Parathyroid adenoma (tissue), 2 donors: ENCODE measurements around the gene STXBP1.

ENCODE experiments used
- H2AFZ ChIP-seq: fragments of 300-600 bp; sonication (generic); one replicate; pipeline ENCODE4 v1.7.0; 2017; ENCODE audit warnings: antibody characterized with exemption, mild to moderate bottlenecking
- H3K27ac ChIP-seq: fragments of 300-600 bp; sonication (generic); one replicate; pipeline ENCODE4 v1.7.0; 2017
- H3K27me3 ChIP-seq: fragments of 300-600 bp; sonication (generic); one replicate; pipeline ENCODE4 v1.7.0; 2017; ENCODE audit warnings: low read length; ENCODE audit not compliant: control insufficient read depth, insufficient read depth
- H3K36me3 ChIP-seq: fragments of 300-600 bp; sonication (generic); one replicate; pipeline ENCODE4 v1.7.0; 2017; ENCODE audit warnings: low read length; ENCODE audit not compliant: control insufficient read depth, insufficient read depth
- H3K4me1 ChIP-seq: fragments of 300-600 bp; sonication (generic); one replicate; pipeline ENCODE4 v1.7.0; 2017; ENCODE audit warnings: control low read depth
- H3K4me2 ChIP-seq: fragments of 300-600 bp; sonication (generic); one replicate; pipeline ENCODE4 v1.7.0; 2017; ENCODE audit warnings: low read length
- H3K4me3 ChIP-seq: fragments of 300-600 bp; sonication (generic); one replicate; pipeline ENCODE4 v1.7.0; 2017; ENCODE audit warnings: low read depth, low read length
- H3K79me2 ChIP-seq: fragments of 300-600 bp; sonication (generic); one replicate; pipeline ENCODE4 v1.7.0; 2017; ENCODE audit warnings: control low read depth
- H3K9ac ChIP-seq: fragments of 300-600 bp; sonication (generic); one replicate; pipeline ENCODE4 v1.7.0; 2017; ENCODE audit warnings: mild to moderate bottlenecking
- H3K9me3 ChIP-seq: fragments of 300-600 bp; sonication (generic); one replicate; pipeline ENCODE4 v1.7.0; 2017; ENCODE audit warnings: low read length; ENCODE audit not compliant: control insufficient read depth
- CTCF ChIP-seq: fragments of 300-600 bp; sonication (generic); IDR thresholded peaks from one replicate; pipeline ENCODE4 v1.7.0; 2017; ENCODE audit warnings: antibody characterized with exemption, mild to moderate bottlenecking
- donor health status: primary hyperparathyroidism.

STXBP1 gene

GRCh38 chr9:127693143-127693542, 81.1 kb downstream of the STXBP1 start:
- H3K79me2 ChIP-seq, result no peaks in the 10 kb centered on the region
- no peaks in the 10 kb centered on the region for H3K27me3 ChIP-seq
- H3K27ac ChIP-seq, result no peak overlapping the region
- no peak overlapping the region for H3K4me2 ChIP-seq
- H3K9ac ChIP-seq, result no peak overlapping the region
- no peaks in the 10 kb centered on the region for H3K9me3 ChIP-seq
- H2AFZ ChIP-seq, result no peak overlapping the region
- no peak overlapping the region for H3K4me3 ChIP-seq
- TF ChIP-seq CTCF, result no peak
- no peaks in the 10 kb centered on the region for H3K36me3 ChIP-seq
- H3K4me1 ChIP-seq, result no peaks in the 10 kb centered on the region

GRCh38 chr9:127693697-127694096, 81.6 kb downstream of the STXBP1 start:
- no peaks in the 10 kb centered on the region for H3K79me2 ChIP-seq
- H3K27ac ChIP-seq, result no peak overlapping the region
- H3K4me2 ChIP-seq, result no peak overlapping the region
- TF ChIP-seq CTCF, result no peak
- H3K9ac ChIP-seq, result no peak overlapping the region
- H3K4me1 ChIP-seq, result no peaks in the 10 kb centered on the region
- no peaks in the 10 kb centered on the region for H3K9me3 ChIP-seq
- no peak overlapping the region for H3K4me3 ChIP-seq
- H3K27me3 ChIP-seq, result no peaks in the 10 kb centered on the region
- H3K36me3 ChIP-seq, result no peaks in the 10 kb centered on the region
- no peak overlapping the region for H2AFZ ChIP-seq

- Histone ChIP-seq H3K9me3 (no peaks in the 10 kb centered on the region), H3K27me3 (no peaks in the 10 kb centered on the region), H3K36me3 (no peaks in the 10 kb centered on the region), H3K79me2 (no peaks in the 10 kb centered on the region), H3K9ac (no peak overlapping the region), H3K27ac (no peak overlapping the region), H3K4me1 (no peaks in the 10 kb centered on the region), H2AFZ (no peak overlapping the region), H3K4me3 (no peak overlapping the region), H3K4me2 (no peak overlapping the region)
- no peak for TF ChIP-seq CTCF
These were observed 83.0 kb downstream of the STXBP1 start for GRCh38 chr9:127694890-127695720.

GRCh38 chr9:127697575-127697974, 85.5 kb downstream of the STXBP1 start:
- H3K9me3 ChIP-seq, result no peaks in the 10 kb centered on the region
- H3K36me3 ChIP-seq, result no peaks in the 10 kb centered on the region
- H3K9ac ChIP-seq, result no peak overlapping the region
- H3K4me3 ChIP-seq, result no peak overlapping the region
- no peak overlapping the region for H3K4me2 ChIP-seq
- no peaks in the 10 kb centered on the region for H3K79me2 ChIP-seq
- H2AFZ ChIP-seq, result no peak overlapping the region
- H3K27me3 ChIP-seq, result no peaks in the 10 kb centered on the region
- no peak overlapping the region for H3K27ac ChIP-seq
- TF ChIP-seq CTCF, result no peak
- H3K4me1 ChIP-seq, result peaks cover 7% of the 10 kb centered on the region

- Histone ChIP-seq H3K36me3 (no peaks in the 10 kb centered on the region), H3K27me3 (no peaks in the 10 kb centered on the region), H3K4me1 (peaks cover 7% of the 10 kb centered on the region), H3K4me3 (no peak overlapping the region), H3K9ac (no peak overlapping the region), H2AFZ (no peak overlapping the region), H3K27ac (no peak overlapping the region), H3K4me2 (no peak overlapping the region), H3K9me3 (no peaks in the 10 kb centered on the region), H3K79me2 (no peaks in the 10 kb centered on the region)
- TF ChIP-seq CTCF, result no peak
These were observed 86.3 kb downstream of the STXBP1 start for GRCh38 chr9:127698386-127698785.
